ENCODE results near the gene NPR2.

The NPR2 gene

DNA sequence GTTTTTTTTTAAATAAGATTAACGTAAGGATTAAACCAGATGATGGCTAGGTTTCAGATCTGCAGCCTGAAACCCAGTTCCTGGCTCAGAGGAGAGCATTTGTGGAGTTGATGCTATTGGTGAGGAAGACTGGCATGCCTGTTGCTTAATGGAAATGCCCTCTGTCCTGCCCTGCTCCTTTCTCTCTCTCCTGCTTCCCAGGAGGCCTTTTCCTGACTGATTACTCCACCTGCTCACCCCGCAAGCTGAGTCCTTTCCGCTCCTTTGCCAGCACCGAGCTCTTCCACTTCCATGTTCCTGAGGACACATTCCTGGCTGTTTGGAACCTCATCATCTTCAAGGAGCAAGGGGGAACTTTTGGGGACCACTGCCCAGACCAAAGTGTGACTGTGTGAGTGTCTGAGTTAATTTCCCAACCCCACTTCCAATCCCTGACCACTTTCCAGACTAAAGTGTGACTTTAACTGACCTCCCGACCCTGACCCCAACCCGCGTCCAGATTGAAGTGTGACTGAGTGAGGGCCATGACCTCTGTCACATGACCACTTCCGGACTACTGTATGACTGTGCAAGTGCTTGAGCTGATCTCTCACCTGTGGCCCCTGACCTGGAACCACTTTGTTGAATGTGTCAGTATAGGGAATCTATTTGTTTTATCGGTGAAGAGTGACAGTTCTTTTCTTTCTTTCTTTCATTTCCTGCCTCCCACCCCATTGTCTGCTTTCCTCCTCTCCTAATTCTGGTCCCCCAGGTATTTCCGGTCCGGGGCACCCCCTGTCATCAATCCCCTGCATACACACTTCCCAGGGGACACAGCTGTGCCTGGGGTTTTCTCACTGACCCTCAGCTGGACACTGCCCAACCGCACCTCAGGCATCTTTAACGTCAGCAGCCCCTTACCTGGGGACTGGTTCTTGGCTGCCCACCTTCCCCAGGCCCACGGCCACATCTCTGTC is 43.1 kb downstream of the NPR2 start:
- no peak for DNase-seq

- DNase-seq: no peak
These were observed 43.8 kb downstream of the NPR2 start for GRCh38 chr9:35835216-35835632.

DNA sequence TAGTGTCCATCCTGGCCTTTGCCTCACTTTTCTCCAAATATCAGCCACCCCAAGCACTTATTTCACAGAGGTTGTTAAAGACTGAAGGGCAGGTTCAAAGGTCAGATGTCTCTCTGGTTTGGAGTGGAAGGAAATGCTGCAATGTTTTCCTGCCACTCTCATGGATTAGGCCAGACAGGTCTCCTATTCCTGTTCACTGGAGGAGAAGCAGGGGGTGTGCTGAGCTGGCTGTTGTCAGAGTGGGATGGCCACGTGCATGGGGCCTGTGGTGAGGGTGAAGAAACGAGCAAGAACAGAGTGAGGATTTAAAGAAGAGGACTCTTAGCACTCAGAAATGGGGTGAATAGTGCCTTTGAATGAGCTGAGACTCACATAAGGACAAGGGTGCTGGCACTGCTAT is 44.4 kb downstream of the NPR2 start:
- no peak for DNase-seq

GRCh38 chr9:35836595-35836994 is 45.2 kb downstream of the NPR2 start:
- DNase-seq: no peak

- no peak for DNase-seq
These were observed 48.5 kb downstream of the NPR2 start for GRCh38 chr9:35839926-35840325.

DNA sequence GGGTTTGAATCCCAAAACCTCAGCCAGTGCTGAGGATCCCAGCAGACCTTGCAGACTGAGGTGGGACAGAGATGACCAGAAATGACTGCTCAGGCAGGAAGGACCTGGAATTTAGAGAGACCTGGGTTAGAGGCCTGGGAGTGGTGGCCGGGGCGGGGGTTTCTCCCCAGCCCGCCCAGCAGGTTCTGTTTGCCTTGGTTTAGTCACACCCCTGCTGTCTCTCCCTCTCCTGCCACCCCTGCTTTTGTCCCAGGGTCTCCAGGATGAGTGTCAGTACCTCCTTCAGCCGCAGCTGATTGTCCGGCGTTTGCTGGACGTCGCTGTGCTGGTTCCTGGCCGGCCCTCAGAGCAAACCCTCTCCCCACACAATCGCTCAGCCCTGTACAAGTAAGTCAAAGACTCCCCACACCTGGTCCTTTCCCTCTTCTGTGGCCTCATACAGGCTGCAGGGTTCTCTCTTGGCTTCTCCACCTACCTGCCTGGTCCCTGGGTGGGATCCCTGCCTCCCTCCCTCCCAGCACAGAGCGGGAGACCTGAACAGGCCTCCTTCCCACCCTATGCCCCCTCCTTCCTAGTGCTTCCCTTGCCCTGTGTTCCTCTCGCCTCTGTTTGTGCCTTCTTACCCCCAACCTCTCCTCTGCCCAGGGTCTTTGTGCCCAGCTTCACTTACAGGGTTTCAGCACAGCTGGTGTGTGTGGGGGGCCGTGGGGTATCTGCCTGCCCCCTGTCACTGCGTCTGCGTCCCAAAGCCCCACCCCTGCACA is 49.7 kb downstream of the NPR2 start:
- DNase-seq: no peak

DNA sequence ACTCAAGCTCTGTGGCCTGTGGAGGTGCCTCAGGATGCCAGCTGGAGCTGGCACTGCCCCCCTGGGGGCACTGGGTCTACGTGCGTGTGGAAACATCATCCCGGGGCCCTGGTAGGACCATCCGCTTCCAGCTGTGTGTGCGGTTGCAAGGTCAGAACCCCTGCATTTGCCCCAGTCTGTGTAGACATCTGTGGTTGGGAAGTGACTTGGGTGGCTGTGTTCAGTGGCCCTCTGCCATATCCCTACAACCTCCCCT is 50.2 kb downstream of the NPR2 start:
- no peak for DNase-seq

- DNase-seq: no peak
These were observed 50.8 kb downstream of the NPR2 start for GRCh38 chr9:35842020-35842745.

DNA sequence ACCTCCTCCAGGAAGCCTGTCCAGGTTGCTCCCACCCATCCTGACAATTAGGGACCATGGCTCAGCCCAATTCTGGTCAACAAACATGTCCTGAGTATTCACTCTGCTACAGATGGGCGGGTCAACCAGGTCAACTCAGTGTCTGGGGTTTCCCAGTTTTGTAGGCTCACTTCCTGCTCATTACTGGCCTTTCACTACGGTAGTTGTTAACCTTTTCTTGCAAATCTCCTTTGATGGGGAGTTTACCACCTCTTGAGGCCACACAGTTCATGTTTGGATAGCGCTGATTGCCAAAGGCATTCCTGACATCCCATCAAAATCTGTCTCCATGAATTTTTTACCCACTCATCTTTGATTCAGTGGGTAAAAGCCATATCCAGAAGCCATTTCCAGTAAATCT is 51.4 kb downstream of the NPR2 start:
- DNase-seq: no peak

DNA sequence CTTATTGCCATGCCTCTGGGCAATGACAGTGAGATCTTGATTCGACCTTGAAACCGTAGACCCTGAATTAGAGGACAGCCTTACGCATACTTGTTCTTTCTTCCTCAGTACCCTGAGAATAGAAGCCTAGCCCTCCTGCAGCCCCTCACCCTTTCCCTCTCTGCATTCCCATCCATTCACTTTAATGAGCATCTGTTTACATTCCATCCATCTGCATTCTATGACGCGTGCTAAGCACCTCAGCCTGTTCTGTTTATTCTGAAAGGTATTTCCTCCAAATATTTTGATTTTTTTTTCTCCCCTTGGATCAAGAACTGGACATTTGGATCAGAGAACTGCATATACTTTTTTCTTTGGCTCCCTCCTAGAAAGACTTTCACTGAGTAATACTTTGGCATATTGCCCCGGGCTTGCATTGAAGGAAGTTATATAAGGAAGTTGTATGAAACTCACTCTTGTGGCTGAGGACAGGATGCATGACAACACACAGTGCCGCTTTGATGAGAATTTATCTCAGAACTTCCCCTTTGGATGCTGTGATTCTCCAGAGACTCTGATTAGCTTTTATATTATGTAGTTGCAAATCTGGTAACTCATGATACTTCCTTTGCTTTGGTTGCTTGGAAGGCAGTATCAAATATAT is 53.4 kb downstream of the NPR2 start:
- no peak for DNase-seq

DNA sequence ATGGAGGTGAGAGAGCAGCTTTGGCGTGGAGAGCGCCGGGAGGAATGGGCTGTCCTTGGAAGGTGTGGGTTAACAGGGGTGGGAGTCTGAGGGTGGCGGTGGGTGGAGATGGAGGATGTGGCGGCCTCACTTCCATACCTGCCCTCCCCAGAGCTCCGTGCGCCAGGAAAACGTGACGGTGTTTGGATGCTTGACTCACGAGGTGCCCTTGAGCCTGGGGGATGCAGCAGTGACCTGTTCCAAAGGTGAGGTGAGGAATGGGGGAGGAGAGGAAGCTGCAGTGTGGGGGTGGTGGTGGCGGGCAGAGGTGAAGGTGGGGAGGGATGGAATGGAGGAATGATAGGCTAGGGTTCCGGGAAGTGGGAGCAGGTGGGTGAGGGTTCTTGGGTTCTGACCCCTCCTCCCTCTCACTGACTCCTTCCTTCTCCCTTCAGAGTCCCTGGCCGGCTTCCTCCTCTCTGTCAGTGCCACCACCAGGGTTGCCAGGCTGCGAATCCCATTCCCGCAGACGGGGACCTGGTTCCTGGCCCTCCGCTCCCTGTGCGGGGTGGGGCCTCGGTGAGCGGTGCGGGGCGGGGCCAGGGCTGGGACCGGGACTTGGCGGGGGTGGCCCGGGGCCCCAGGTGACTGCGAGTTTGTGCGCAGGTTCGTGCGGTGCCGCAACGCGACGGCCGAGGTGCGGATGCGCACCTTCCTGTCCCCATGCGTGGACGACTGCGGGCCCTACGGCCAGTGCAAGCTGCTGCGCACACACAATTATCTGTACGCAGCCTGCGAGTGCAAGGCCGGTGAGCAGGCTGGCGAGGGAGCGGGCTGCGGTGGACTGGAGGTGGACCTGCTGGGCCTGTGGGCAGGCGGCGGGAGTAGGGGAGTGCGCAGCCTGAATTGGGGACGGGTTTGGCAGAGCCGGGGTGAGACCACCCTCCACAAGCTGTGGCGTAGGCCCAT is 54.7 kb downstream of the NPR2 start:
- no peak for DNase-seq

DNA sequence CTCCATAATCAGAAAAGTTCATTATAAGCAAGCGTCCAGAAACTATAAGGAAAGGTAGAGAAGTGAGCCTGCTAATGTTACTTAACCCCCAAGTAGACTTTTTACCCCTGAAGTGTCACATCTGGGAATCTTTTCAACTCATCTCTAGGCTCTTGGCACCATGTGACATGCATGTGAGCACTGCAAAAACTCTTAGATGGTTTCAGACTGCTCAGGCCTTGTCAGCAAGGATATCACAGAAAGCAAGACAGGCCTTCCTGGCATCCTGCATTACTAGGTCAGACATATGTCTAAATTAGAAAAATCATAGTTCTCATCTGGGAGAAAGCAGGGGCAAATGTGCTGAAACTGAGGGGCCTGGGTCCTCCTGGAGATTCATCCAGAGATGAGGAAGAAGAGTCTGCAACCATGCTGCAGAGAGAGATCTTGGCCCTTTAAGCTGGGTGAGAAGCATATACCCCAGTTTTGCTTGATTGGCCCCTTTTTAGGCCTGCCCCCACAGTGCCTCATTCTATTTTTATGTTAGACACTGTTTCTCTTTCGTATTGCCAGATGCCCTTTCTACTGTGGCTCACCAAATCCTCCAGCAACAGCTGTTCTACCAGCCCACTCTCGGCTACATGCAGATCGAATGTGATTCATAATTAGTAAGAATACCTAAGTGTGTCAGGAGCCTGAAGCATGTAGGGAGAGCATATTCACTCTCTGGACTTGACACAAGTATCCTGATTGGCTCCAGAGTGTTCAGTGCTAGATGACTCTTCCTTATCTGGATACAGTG is 56.6 kb downstream of the NPR2 start:
- DNase-seq: peak; percentile 55

DNA sequence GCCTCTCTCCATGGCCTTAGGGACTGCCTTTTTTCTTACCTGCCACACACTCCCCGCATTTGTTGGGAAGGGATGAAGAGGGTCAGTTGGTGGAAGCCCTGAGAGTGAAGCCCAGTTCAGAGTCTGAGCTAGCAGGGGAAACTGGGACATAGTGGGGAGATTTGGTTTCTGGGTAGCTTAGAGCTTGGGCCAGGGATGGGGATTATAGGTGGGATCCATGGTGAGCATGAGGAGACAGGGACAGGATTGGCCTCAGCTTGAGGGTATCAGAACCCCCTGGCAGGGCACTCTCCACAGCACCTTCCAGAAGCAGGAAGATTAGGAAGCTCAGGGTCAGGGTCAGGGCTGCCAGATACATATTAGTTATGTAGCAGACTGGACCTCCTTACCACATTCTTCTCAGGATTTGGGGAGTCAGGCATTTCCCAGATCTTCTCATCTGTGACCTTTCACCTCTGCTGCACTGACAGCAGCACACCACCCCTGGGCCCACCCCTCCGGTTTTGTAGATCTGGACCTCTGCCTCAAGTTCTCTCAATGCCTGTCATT is 61.0 kb downstream of the NPR2 start:
- DNase-seq: no peak

DNA sequence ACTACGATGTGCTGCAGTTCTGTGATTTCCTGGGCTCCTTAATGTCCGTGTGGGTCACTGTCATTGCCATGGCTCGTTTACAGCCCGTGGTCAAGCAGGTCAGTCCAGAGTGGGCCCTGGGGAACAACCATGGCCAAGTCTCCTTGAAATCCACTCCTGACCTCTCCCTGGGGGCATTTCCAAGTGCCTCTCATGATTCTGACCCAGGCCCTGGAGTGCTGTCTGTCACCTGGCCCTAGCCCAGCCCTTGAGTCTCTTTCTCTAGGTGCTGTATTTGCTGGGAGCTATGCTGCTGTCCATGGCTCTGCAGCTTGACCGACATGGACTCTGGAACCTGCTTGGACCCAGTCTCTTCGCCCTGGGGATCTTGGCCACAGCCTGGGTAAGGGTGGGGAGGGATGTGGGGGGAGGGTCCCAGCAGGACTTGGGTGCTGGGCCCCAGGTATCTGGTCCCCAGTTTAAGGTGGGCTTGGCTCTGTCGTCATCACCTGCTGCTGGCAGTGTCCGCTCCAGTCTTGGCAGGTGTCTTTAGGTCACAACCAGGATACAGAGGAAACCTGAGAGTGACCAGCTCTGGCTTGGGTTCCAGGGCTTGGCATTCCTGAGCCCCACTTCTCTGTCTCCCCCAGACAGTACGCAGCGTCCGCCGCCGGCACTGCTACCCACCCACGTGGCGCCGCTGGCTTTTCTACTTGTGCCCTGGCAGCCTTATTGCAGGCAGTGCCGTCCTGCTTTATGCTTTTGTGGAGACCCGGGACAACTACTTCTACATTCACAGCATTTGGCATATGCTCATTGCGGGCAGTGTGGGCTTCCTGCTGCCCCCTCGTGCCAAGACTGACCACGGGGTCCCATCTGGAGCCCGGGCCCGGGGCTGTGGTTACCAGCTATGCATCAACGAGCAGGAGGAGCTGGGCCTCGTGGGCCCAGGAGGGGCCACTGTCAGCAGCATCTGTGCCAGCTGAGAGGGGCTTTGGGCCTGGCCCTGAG is 61.8 kb downstream of the NPR2 start:
- no peak for DNase-seq

GRCh38 chr9:35854091-35854762 is 62.8 kb downstream of the NPR2 start:
- DNase-seq: no peak

DNA sequence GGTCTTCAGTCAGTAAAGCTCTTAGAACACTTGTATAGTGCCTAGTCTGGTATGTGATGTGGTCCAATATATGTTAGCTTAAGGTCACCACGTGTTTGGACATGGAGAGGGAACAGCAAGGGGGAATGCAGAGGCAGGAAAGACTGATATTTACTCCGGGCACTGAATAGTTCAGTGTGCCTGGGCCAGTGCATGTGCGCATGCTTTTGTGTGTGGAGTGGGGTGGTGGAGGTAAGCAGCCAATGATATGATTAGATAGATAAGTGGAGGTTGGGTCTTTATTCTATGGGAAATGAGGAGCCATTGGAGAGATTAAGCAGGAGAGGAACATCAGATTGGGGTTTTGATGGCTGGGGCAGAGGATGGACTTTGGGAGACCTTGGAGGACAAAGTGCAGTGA is 64.8 kb downstream of the NPR2 start:
- no peak for DNase-seq

DNA sequence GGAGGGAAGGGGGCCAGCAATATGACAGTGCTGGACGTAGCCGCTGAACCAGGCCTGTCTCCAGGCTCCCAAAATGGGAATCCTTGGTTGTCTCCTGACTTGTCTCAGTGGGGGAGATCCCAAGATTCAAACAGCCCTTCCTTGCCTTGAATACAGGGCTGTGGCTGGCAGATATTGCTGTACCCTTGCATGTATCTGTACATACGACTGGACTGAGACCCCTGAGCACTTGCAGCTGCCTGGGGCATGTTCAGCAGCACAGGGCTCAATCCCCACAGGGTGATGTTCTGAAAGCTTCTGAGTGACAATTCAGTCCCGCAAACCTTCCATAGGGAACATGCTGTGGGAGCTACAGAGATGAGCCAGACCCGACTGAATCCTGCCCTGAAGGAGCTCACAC is 65.5 kb downstream of the NPR2 start:
- no peak for DNase-seq

DNA sequence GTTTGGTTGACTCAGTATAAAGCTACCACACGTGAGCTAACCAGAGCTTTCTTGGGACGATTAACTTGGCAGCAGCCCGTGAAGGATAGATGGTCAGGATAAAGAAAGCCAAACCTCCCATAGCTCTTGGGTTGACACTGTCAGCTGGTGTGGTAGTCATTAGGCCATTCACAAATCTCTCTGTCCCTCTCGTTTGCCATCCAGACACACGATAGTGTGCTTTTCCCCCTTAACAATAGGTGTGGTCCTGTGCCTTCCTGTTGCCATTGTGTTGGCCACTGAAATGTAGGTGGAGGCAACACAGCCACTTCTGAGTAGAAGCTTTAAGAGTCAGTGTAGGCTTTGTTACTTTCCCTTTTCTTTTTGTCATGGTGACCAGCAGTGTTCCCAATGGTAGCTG is 67.1 kb downstream of the NPR2 start:
- DNase-seq: no peak
